ENCODE measurements around the gene PDLIM5. TPM values are rescaled to one million over a fixed set of nuclear protein-coding genes. Genes with fewer than 3 reads are reported as not detected.

The PDLIM5 gene
- total RNA-seq, 1 experiment from 2014 or later: 158 TPM

GRCh38 chr4:94500685-94501084 is 48.9 kb downstream of the PDLIM5 start:
- no peak for DNase-seq (ENCODE audit: unreplicated experiment)
- peaks cover 6% of the 10 kb centered on the region for H3K4me1 Mint-ChIP-seq (ENCODE audit: insufficient read depth, unreplicated experiment)
- no TSS peak for BruUV-seq (replicated peaks)
- no peaks in the 10 kb centered on the region for H3K27me3 Mint-ChIP-seq (ENCODE audit: insufficient read depth, unreplicated experiment)
- ChIA-PET POLR2A (interaction anchor here (0.5 to 1.4 kb wide), 2 partner anchors 12 to 47 kb away, joined by 3 read pairs; no protein-coding TSS in a partner anchor), CTCF (no interaction called here)
- H3K36me3 Mint-ChIP-seq (ENCODE audit: insufficient read depth, unreplicated experiment): peaks cover 55% of the 10 kb centered on the region
- H3K9me3 Mint-ChIP-seq (ENCODE audit: unreplicated experiment): no peaks in the 10 kb centered on the region
- TF ChIP-seq CTCF (IDR thresholded peaks at IDR 0.05; ENCODE audit: unreplicated experiment): no peak
- no peak overlapping the region for H3K27ac Mint-ChIP-seq (ENCODE audit: low read depth, unreplicated experiment)
- H3K4me3 Mint-ChIP-seq (ENCODE audit: unreplicated experiment): no peak overlapping the region
- intact Hi-C loops (cut with micrococcal nuclease): loop anchor here (10.0 kb wide), 1 partner anchor 94 kb away; no protein-coding TSS in a partner anchor

- H3K27ac Mint-ChIP-seq (ENCODE audit: low read depth, unreplicated experiment): no peak overlapping the region
- BruUV-seq (replicated peaks): no TSS peak
- no peak for TF ChIP-seq CTCF (IDR thresholded peaks at IDR 0.05; ENCODE audit: unreplicated experiment)
Observed at GRCh38 chr4:94504545-94504944, 52.8 kb downstream of the PDLIM5 start.

GRCh38 chr4:94506822-94507221 is 55.1 kb downstream of the PDLIM5 start:
- Mint-ChIP-seq H3K4me3 (ENCODE audit: unreplicated experiment) (no peak overlapping the region), H3K9me3 (ENCODE audit: unreplicated experiment) (no peaks in the 10 kb centered on the region), H3K4me1 (ENCODE audit: insufficient read depth, unreplicated experiment) (peaks cover 38% of the 10 kb centered on the region), H3K27ac (ENCODE audit: low read depth, unreplicated experiment) (peak overlapping the region; percentile 74), H3K36me3 (ENCODE audit: insufficient read depth, unreplicated experiment) (peaks cover 35% of the 10 kb centered on the region), H3K27me3 (ENCODE audit: insufficient read depth, unreplicated experiment) (no peaks in the 10 kb centered on the region)
- intact Hi-C loops (cut with micrococcal nuclease): loop anchor here (10.0 kb wide), 1 partner anchor 88 kb away; no protein-coding TSS in a partner anchor
- TF ChIP-seq CTCF (IDR thresholded peaks at IDR 0.05; ENCODE audit: unreplicated experiment): no peak
- CTCF ChIA-PET: interaction anchor here (2.2 kb wide), 1 partner anchor 100 kb away, joined by 8 read pairs; no protein-coding TSS in a partner anchor
- no TSS peak for BruUV-seq (replicated peaks)
- POLR2A ChIA-PET: interaction anchor here (1.3 to 4.1 kb wide), 5 partner anchors 9 to 54 kb away, joined by 3 to 33 read pairs (median 9); partner anchors contain the start of gene PDLIM5
- DNase-seq (ENCODE audit: unreplicated experiment): no peak

More at GRCh38 chr4:94504545-94504944, 52.8 kb downstream of the PDLIM5 start:
- POLR2A ChIA-PET: interaction anchor here (1.3 kb wide), 1 partner anchor 52 kb away, joined by 6 read pairs; no protein-coding TSS in a partner anchor
- peaks cover 35% of the 10 kb centered on the region for H3K4me1 Mint-ChIP-seq (ENCODE audit: insufficient read depth, unreplicated experiment)
- intact Hi-C loops (cut with micrococcal nuclease): loop anchor here (10.0 kb wide), 1 partner anchor 90 kb away; no protein-coding TSS in a partner anchor
- H3K9me3 Mint-ChIP-seq (ENCODE audit: unreplicated experiment): no peaks in the 10 kb centered on the region
- no peak overlapping the region for H3K4me3 Mint-ChIP-seq (ENCODE audit: unreplicated experiment)
- no peaks in the 10 kb centered on the region for H3K27me3 Mint-ChIP-seq (ENCODE audit: insufficient read depth, unreplicated experiment)
- no peak for DNase-seq (ENCODE audit: unreplicated experiment)
- CTCF ChIA-PET: interaction anchor here (2.2 kb wide), 1 partner anchor 98 kb away, joined by 8 read pairs; no protein-coding TSS in a partner anchor
- peaks cover 40% of the 10 kb centered on the region for H3K36me3 Mint-ChIP-seq (ENCODE audit: insufficient read depth, unreplicated experiment)

GRCh38 chr4:94507281-94507680 is 55.5 kb downstream of the PDLIM5 start:
- POLR2A ChIA-PET: interaction anchor here (0.9 to 4.1 kb wide), 6 partner anchors 9 to 55 kb away, joined by 3 to 33 read pairs (median 6); partner anchors contain the start of gene PDLIM5
- peaks cover 34% of the 10 kb centered on the region for H3K4me1 Mint-ChIP-seq (ENCODE audit: insufficient read depth, unreplicated experiment)
- peaks cover 35% of the 10 kb centered on the region for H3K36me3 Mint-ChIP-seq (ENCODE audit: insufficient read depth, unreplicated experiment)
- DNase-seq (ENCODE audit: unreplicated experiment): no peak
- TF ChIP-seq CTCF (IDR thresholded peaks at IDR 0.05; ENCODE audit: unreplicated experiment): no peak
- no TSS peak for BruUV-seq (replicated peaks)
- intact Hi-C loops (cut with micrococcal nuclease): loop anchor here (10.0 kb wide), 1 partner anchor 88 kb away; no protein-coding TSS in a partner anchor
- H3K27me3 Mint-ChIP-seq (ENCODE audit: insufficient read depth, unreplicated experiment): no peaks in the 10 kb centered on the region
- CTCF ChIA-PET: interaction anchor here (2.0 kb wide), 1 partner anchor 100 kb away, joined by 9 read pairs; no protein-coding TSS in a partner anchor
- peak overlapping the region; percentile 74 for H3K27ac Mint-ChIP-seq (ENCODE audit: low read depth, unreplicated experiment)
- no peaks in the 10 kb centered on the region for H3K9me3 Mint-ChIP-seq (ENCODE audit: unreplicated experiment)
- no peak overlapping the region for H3K4me3 Mint-ChIP-seq (ENCODE audit: unreplicated experiment)

Data from MCF 10A (cell line).